Heart right ventricle (tissue), 16 donors: ENCODE measurements around the gene GSE1. TPM values are rescaled to one million over a fixed set of nuclear protein-coding genes. Genes with fewer than 3 reads are reported as not detected.

Experiments
- ATAC-seq, 8 donors: fragments of 200-7000 bp; cut with Tn5 transposase; one replicate each; pipeline ENCODE4 v1.9.1; 2020; ENCODE audit warnings: mild to moderate bottlenecking in 8 of 8, moderate library complexity in 8 of 8, moderate number of reproducible peaks in 1 of 8
- DNase-seq, 2 donors: peaks; one replicate each; pipeline ENCODE4 v3.0.0-alpha.2; 2020
- H3K27ac ChIP-seq, 10 donors: fragments of 200-600 bp; sonication (generic) in 2 of 10; one replicate each; pipeline versions ENCODE4 v1.5.0 to v1.8.0; 2020 to 2022; ENCODE audit warnings: mild to moderate bottlenecking in 3 of 10
- H3K27me3 ChIP-seq, 7 donors: fragments of 200-600 bp; one replicate each; pipeline ENCODE4 v1.8.0; 2021 to 2022; ENCODE audit warnings: mild to moderate bottlenecking in 2 of 7
- H3K36me3 ChIP-seq, 9 donors: fragments of 200-600 bp; sonication (generic) in 1 of 9; one replicate each; pipeline versions ENCODE4 v1.5.0 to v1.8.0; 2020 to 2022; ENCODE audit warnings: mild to moderate bottlenecking in 2 of 9
- H3K4me1 ChIP-seq, 9 donors: fragments of 200-600 bp; sonication (generic) in 1 of 9; one replicate each; pipeline versions ENCODE4 v1.5.0 to v1.8.0; 2020 to 2022; ENCODE audit warnings: mild to moderate bottlenecking in 4 of 9
- H3K4me3 ChIP-seq, 10 donors: fragments of 200-600 bp; sonication (generic) in 2 of 10; one replicate each; pipeline versions ENCODE4 v1.5.0 to v1.8.0; 2020 to 2022; ENCODE audit warnings: mild to moderate bottlenecking in 7 of 10, moderate library complexity in 2 of 10
- H3K9me3 ChIP-seq, 11 donors: fragments of 200-600 bp in 10 of 11; sonication (generic) in 2 of 11; one replicate each; pipeline versions ENCODE4 v1.5.0 to v1.8.0; 2013 to 2022; ENCODE audit warnings: mild to moderate bottlenecking in 2 of 11, control low read depth in 1 of 11, moderate library complexity in 1 of 11
- CTCF ChIP-seq, 9 donors: fragments of 200-600 bp; sonication (generic) in 2 of 9; IDR thresholded peaks; one replicate each; pipeline versions ENCODE4 v1.5.0 to v1.8.0; 2021 to 2022; ENCODE audit warnings: antibody characterized with exemption in 9 of 9, mild to moderate bottlenecking in 5 of 9, moderate library complexity in 1 of 9
- WGBS, 2 donors: extraction: QIAGEN DNeasy Blood & Tissue Kit; methylation state at CpG; one replicate each; pipeline ENCODE4 v1.1.7; 2013; ENCODE audit warnings: inconsistent platforms in 1 of 2; 5-methylcytosine and 5-hydroxymethylcytosine counted together
- intact Hi-C, 10 donors: fragments of 100-400 bp; cut with DNase I; formaldehyde crosslinking; loops; one replicate each; pipeline versions ENCODE4 v1.11.1 to v1.14.2; 2022
- polyA plus RNA-seq, 2 donors: library from polyadenylated mRNA; stranded (reverse); fragments of 200-250 nt; gene quantifications; one replicate each; pipeline ENCODE4 v1.2.3, GENCODE V29; 2013
- total RNA-seq, 10 donors: library from RNA; stranded (reverse); fragmentation: NEBNext Ultra II Directional in 3 of 10; extraction: Animal tissue kit (Norgen Biotek cat#: 25700) in 3 of 10; gene quantifications; one replicate each; pipeline versions ENCODE4 v1.2.1 to v1.2.4, GENCODE V29; 2021 to 2023
- donor health status: Arrhythmogenic right ventricular cardiomyopathy.
- donor health status: ischemic (EF 13 %, LVEDD 7.1; RV severe dilation, severe dysfunction).
- donor health status: healthy with polysubstance abuse.
- donor health status: DM: no; HTN: yes; CAD: no.
- donor health status: DM: no; HTN: no; CAD: no.
- donor health status: ischemic (EF 25% LVEDD 6.9; RV normal size, moderate dysfunction).
- donor health status: ischemic (EF 25% LVEDD 5.7; RV mildly dilated, moderate dysfunction).
- donor health status: healthy.
- donor health status: DM: yes; HTN: yes; CAD: no.
- donor health status: Ischemic cardiomyopathy.
- donor health status: ischemic (EF 35%, LVEDD 5.7; RV mildly dilated, moderate dysfunction).
- donor health status: nonischemic (EF 11% LVEDD 7.7; RV severe dilation, severe dysfunction).
- donor health status: DM: yes; HTN: yes; CAD: no.
- donor health status: PGD.
- donor health status: ischemic (EF 29% LVEDD 5.4; RV normal size, mild dysfunction).
- donor health status: nonischemic (EF 23%, LVEDD 6.1; RV moderate dilation, normal function).

The GSE1 gene
- total and polyA plus RNA-seq, 12 donors: 15.6 to 53.2 (median 32.6) TPM

GRCh38 chr16:85620374-85620773 is 7.3 kb downstream of the GSE1 start:
- 87 to 90% methylated on average over 16 of the region's 16 CpGs for WGBS, 2 donors
- no peaks in the 10 kb centered on the region for H3K9me3 ChIP-seq
- intact Hi-C loops: no loop called here
- peaks cover 0 to 1% (median 0%) of the 10 kb centered on the region in 9 donors for H3K36me3 ChIP-seq
- H3K27ac ChIP-seq: no peak overlapping the region
- ATAC-seq: no peak
- H3K27me3 ChIP-seq: no peaks in the 10 kb centered on the region
- no peak for DNase-seq
- TF ChIP-seq CTCF (IDR thresholded peaks at IDR 0.05): no peak
- H3K4me1 ChIP-seq: peaks cover 17 to 76% (median 34%) of the 10 kb centered on the region in 9 donors
- H3K4me3 ChIP-seq: no peak overlapping the region

GRCh38 chr16:85621698-85622428 is 8.7 kb downstream of the GSE1 start:
- TF ChIP-seq CTCF (IDR thresholded peaks at IDR 0.05): no peak
- no peaks in the 10 kb centered on the region for H3K9me3 ChIP-seq
- peaks cover 0 to 3% (median 0%) of the 10 kb centered on the region in 9 donors for H3K36me3 ChIP-seq
- 88% methylated on average over 13 of the region's 13 CpGs for WGBS, 2 donors
- H3K27me3 ChIP-seq: no peaks in the 10 kb centered on the region
- ATAC-seq (peak in 1 of 8 donors; percentile 13), DNase-seq (no peak)
- no peak overlapping the region for H3K27ac ChIP-seq
- intact Hi-C loops: no loop called here
- no peak overlapping the region for H3K4me3 ChIP-seq
- H3K4me1 ChIP-seq: peaks cover 17 to 76% (median 34%) of the 10 kb centered on the region in 9 donors

- WGBS, 2 donors: 74 to 84% methylated on average over 6 of the region's 6 CpGs
- H3K4me1 ChIP-seq: peaks cover 21 to 76% (median 36%) of the 10 kb centered on the region in 9 donors
- H3K27me3 ChIP-seq: no peaks in the 10 kb centered on the region
- ATAC-seq (no peak), DNase-seq (no peak)
- intact Hi-C loops: no loop called here
- no peak overlapping the region for H3K4me3 ChIP-seq
- H3K36me3 ChIP-seq: peaks cover 0 to 3% (median 0%) of the 10 kb centered on the region in 9 donors
- no peak for TF ChIP-seq CTCF (IDR thresholded peaks at IDR 0.05)
- no peak overlapping the region for H3K27ac ChIP-seq
- H3K9me3 ChIP-seq: no peaks in the 10 kb centered on the region
These were observed 9.6 kb downstream of the GSE1 start for GRCh38 chr16:85622683-85623082.

- ATAC-seq (no peak), DNase-seq (no peak)
- Histone ChIP-seq H3K36me3 (peaks cover 0 to 3% (median 0%) of the 10 kb centered on the region in 9 donors), H3K4me3 (no peak overlapping the region), H3K27ac (no peak overlapping the region), H3K4me1 (peaks cover 26 to 76% (median 41%) of the 10 kb centered on the region in 9 donors), H3K27me3 (no peaks in the 10 kb centered on the region), H3K9me3 (no peaks in the 10 kb centered on the region)
- 92 to 96% methylated on average over 11 of the region's 11 CpGs for WGBS, 2 donors
- TF ChIP-seq CTCF (IDR thresholded peaks at IDR 0.05): no peak
- intact Hi-C loops: no loop called here
These were observed 10.1 kb downstream of the GSE1 start for GRCh38 chr16:85623250-85623649.
